GM18868 (cell line): ENCODE data around the gene TRMT2A.
A peak's percentile ranks its signal among the peaks of the same experiment; 100 is the strongest.
"Not testable (repeated sequence)": the region's sequence is repeated elsewhere in the genome, so short reads cannot be mapped to it uniquely, and the experiment has no call there.

Source experiments
- ATAC-seq: cut with Tn5 transposase; IDR thresholded peaks from one replicate; pipeline ENCODE4 v1.9.1; 2021; ENCODE audit warnings: mild to moderate bottlenecking, moderate library complexity; ENCODE audit not compliant: unreplicated experiment

TRMT2A gene, protein sequence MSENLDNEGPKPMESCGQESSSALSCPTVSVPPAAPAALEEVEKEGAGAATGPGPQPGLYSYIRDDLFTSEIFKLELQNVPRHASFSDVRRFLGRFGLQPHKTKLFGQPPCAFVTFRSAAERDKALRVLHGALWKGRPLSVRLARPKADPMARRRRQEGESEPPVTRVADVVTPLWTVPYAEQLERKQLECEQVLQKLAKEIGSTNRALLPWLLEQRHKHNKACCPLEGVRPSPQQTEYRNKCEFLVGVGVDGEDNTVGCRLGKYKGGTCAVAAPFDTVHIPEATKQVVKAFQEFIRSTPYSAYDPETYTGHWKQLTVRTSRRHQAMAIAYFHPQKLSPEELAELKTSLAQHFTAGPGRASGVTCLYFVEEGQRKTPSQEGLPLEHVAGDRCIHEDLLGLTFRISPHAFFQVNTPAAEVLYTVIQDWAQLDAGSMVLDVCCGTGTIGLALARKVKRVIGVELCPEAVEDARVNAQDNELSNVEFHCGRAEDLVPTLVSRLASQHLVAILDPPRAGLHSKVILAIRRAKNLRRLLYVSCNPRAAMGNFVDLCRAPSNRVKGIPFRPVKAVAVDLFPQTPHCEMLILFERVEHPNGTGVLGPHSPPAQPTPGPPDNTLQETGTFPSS

GRCh38 chr22:20116951-20117632 lies at the start of gene TRMT2A:
TSS of gene TRMT2A (minus strand) at chr22:20117226. CDS start at chr22:20116906, 320 bp downstream.
- ATAC-seq = peak; percentile 74

- no peak for ATAC-seq
Measured at GRCh38 chr22:20166703-20167102, 49.7 kb upstream of the TRMT2A start.

GRCh38 chr22:20165913-20166312 lies 48.9 kb upstream of the TRMT2A start:
- ATAC-seq = no peak

DNA sequence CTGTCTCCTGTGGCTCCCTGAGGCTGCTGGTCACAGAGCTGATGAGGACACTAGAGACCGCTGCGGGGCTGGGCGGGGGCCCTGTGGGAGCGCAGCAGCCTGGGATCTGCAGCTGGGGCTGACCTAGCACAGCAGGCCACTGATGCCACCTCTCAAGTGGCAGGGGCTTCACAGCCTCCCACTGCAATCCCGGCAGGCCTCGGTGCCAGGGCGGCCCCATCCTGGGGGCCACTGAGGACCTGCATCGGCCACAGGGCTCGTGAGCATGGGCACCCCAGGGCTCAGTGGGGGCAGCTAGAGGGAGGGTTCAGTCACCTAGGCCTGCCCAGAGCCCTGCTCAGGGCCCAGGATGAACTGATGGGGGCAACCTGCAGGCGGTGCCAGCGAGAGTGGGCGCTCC lies 48.4 kb upstream of the TRMT2A start:
- ATAC-seq = no peak

DNA sequence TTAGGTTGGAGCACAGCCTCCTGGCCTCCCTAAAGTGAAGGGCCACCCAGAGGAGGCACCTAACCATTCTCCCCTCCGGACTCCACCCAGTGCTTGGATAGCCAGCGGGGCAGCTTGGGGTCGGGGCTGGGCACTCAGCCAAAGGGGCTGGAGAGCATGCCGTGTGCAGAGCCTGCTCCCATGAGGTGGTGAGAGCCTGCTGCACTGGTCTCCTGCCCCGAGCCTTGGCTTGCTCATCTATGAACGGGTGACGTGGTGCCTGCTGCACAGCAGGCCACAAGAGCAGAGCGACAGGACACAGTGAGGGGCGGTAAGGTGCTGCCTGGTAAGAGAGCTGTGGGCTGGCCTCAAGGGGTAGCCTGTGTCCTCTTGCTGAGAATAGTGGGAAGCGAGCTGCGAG lies 47.8 kb upstream of the TRMT2A start:
- ATAC-seq = no peak

- ATAC-seq = no peak
Measured at GRCh38 chr22:20160041-20160440, 43.0 kb upstream of the TRMT2A start.

DNA sequence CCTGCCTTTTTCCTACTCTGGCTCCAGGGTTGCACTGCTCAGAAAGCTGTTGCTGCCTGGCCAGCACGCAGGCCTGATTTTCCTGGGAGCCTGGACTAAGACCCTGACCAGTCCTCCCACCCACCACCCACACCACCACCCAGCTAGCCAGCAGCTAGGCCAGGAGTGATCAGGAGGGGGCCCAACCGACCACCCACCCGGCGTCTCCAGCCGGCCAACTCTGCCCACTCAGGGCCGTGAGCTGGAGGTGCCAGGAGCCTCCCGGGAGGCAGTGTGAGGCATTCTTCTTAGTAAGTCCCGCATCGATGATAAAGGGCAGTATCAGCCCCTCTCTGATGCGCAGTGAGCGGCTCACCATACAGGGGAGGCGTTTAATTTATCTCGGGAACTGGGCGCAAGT lies 42.5 kb upstream of the TRMT2A start:
- not testable (repeated sequence) for ATAC-seq

- ATAC-seq = no peak
Measured at GRCh38 chr22:20159076-20159475, 42.0 kb upstream of the TRMT2A start.

- ATAC-seq = no peak
Measured at GRCh38 chr22:20158391-20159036, 41.5 kb upstream of the TRMT2A start.

GRCh38 chr22:20157430-20158183 lies 40.6 kb upstream of the TRMT2A start:
- ATAC-seq = no peak

- no peak for ATAC-seq
Measured at GRCh38 chr22:20156611-20157429, 39.8 kb upstream of the TRMT2A start.

- no peak for ATAC-seq
Measured at GRCh38 chr22:20156042-20156389, 39.0 kb upstream of the TRMT2A start.

- no peak for ATAC-seq
Measured at GRCh38 chr22:20155330-20156041, 38.5 kb upstream of the TRMT2A start.

DNA sequence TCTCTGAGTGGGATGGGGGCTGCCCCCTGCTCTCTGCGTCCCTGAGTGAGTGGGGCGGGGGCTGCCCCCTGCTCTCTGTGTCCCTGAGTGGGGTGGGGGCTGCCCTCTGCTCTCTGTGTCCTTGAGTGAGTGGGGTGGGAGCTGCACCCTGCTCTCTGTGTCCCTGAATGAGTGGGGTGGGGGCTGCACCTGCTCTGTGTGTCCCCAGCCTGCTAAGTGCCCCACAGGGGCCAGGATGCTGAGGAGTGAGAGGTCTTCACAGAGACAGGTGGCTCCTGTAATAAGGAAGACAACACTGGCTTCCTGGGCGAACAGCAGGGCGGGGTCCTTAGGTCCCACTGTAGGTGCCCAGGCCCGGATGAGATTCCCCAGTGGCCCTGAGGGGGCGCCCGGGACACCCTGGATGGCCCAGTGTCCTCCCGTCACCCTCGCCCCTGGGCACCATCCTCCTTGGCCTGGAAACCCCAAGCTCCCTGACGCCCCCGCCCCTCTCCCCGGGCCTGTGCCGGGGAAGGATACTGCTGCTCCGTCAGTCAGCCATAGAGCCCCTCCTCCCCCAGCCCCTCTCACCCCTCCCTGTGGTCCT lies 37.7 kb upstream of the TRMT2A start:
- ATAC-seq = no peak

DNA sequence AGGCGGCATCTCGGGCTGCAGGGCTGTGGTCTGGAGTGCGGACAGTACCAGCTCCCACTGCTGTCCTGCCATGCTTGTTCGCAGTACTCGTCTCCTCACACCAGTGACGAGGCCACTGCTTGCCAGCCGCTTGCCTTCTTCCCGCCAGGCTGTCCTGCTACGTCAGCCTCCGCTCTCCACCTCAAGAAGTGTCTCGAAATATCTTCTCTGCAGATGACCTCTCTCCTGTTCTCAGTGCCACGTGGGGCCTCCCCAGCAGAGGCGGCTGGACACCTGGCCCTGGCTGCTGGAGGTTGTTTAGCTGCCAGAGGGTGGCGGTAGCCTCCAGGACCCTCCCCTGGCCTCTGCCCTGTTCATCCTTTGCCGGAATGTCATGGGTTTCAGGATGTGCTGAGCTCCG lies 36.9 kb upstream of the TRMT2A start:
- ATAC-seq = no peak

GRCh38 chr22:20152464-20152890 lies 35.5 kb upstream of the TRMT2A start:
- no peak for ATAC-seq

GRCh38 chr22:20151276-20151588 lies 34.2 kb upstream of the TRMT2A start:
- ATAC-seq = no peak

GRCh38 chr22:20150381-20151275 lies 33.6 kb upstream of the TRMT2A start, which contains the start of gene CCDC188:
TSS of gene CCDC188 (minus strand) at chr22:20151055. CDS start at chr22:20150986, 69 bp downstream.
- no peak for ATAC-seq
